Duodenal mucosa (tissue), 2 donors: Measurements from ENCODE around the gene TRIM10.

Experiments
- H3K27ac ChIP-seq: one replicate; pipeline ENCODE4 v1.7.0; 2013; ENCODE audit warnings: low read depth, low read length
- H3K27me3 ChIP-seq, 2 donors: one replicate each; pipeline ENCODE4 v1.7.0; 2013; ENCODE audit warnings: low read length in 2 of 2, control low read depth in 1 of 2; ENCODE audit not compliant: insufficient read depth in 2 of 2, control insufficient read depth in 1 of 2
- H3K36me3 ChIP-seq, 2 donors: one replicate each; pipeline ENCODE4 v1.7.0; 2013; ENCODE audit warnings: low read length in 2 of 2, control low read depth in 1 of 2; ENCODE audit not compliant: insufficient read depth in 2 of 2, control insufficient read depth in 1 of 2
- H3K4me1 ChIP-seq, 2 donors: one replicate each; pipeline ENCODE4 v1.7.0; 2013; ENCODE audit warnings: low read length in 2 of 2, control low read depth in 1 of 2; ENCODE audit not compliant: insufficient read depth in 2 of 2, control insufficient read depth in 1 of 2
- H3K4me3 ChIP-seq, 2 donors: one replicate each; pipeline ENCODE4 v1.7.0; 2013; ENCODE audit warnings: low read length in 2 of 2, low read depth in 1 of 2
- H3K9ac ChIP-seq, 2 donors: one replicate each; pipeline ENCODE4 v1.7.0; 2013; ENCODE audit warnings: low read length in 2 of 2, low read depth in 1 of 2
- H3K9me3 ChIP-seq, 2 donors: one replicate each; pipeline ENCODE4 v1.7.0; 2013; ENCODE audit warnings: low read length in 2 of 2, control low read depth in 1 of 2; ENCODE audit not compliant: control insufficient read depth in 1 of 2

Gene TRIM10

GRCh38 chr6:30162265-30163089 lies 1.5 kb upstream of the TRIM10 start:
- Histone ChIP-seq H3K27me3 (peaks cover 0 to 2% of the 10 kb centered on the region in 2 donors), H3K4me3 (peak overlapping the region; percentile 85 to 88), H3K9ac (no peak overlapping the region), H3K27ac (peak overlapping the region; percentile 71), H3K36me3 (peaks cover 0 to 9% of the 10 kb centered on the region in 2 donors), H3K9me3 (no peaks in the 10 kb centered on the region), H3K4me1 (peaks cover 0 to 9% of the 10 kb centered on the region in 2 donors)

- peaks cover 14 to 25% of the 10 kb centered on the region in 2 donors for H3K4me1 ChIP-seq
- no peaks in the 10 kb centered on the region for H3K36me3 ChIP-seq
- H3K27me3 ChIP-seq: no peaks in the 10 kb centered on the region
- no peak overlapping the region for H3K9ac ChIP-seq
- H3K9me3 ChIP-seq: no peaks in the 10 kb centered on the region
- H3K4me3 ChIP-seq: no peak overlapping the region
- H3K27ac ChIP-seq: no peak overlapping the region
Observed at GRCh38 chr6:30160008-30160784, 815 bp downstream of the TRIM10 start.

DNA sequence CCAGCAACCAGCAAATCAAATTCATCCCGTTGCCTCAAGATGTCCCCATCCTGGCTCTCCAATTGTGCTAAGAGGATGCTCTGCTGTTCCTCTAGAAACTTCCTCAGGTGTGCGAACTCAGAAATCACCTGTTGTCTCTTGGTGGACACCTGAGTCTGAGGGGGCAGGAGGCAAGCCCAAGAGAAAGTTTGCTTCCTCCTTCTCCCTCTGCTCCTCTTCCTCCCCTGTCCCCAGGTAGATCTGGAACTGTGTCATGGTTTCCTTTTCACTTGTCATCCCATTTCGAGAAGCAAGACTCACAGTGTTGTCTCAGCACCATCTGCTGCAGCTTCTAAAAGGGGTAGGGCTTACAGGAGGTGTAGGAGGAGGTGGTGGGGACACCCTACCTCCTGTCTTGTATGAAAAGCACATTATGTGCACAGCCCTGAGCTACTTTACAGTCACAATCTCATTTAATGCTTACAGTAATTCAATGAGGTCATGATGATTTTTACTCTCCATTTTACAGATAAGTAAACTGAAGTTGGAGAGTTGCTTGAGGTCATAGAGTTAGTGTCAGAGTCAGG lies 2.5 kb downstream of the TRIM10 start:
- Histone ChIP-seq H3K4me1 (peaks cover 26 to 33% of the 10 kb centered on the region in 2 donors), H3K4me3 (no peak overlapping the region), H3K27ac (no peak overlapping the region), H3K36me3 (no peaks in the 10 kb centered on the region), H3K9me3 (no peaks in the 10 kb centered on the region), H3K27me3 (no peaks in the 10 kb centered on the region), H3K9ac (no peak overlapping the region)

GRCh38 chr6:30157999-30158398 lies 3.0 kb downstream of the TRIM10 start:
- Histone ChIP-seq H3K36me3 (no peaks in the 10 kb centered on the region), H3K4me3 (no peak overlapping the region), H3K27me3 (no peaks in the 10 kb centered on the region), H3K4me1 (peaks cover 28 to 33% of the 10 kb centered on the region in 2 donors), H3K9me3 (no peaks in the 10 kb centered on the region), H3K9ac (no peak overlapping the region), H3K27ac (no peak overlapping the region)

DNA sequence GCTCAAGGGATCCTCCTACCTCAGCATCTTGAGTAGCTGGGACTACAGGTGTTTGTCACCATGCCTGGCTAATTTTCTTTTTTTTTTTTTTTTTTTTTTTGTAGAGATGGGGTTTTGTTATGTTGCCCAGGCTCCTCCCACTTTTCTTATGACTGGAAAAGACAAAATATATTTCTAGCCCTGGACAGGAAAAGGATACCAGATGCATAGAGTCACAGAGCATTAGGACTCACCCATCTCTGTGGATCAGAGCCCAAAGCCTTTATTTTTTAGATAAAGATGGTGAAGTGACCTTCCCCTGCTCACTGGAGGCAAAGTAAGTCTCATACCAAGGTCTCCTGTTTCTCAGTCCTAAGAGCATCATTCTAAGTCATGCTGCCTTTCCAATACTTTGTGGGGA lies 3.4 kb downstream of the TRIM10 start:
- H3K9ac ChIP-seq: no peak overlapping the region
- no peaks in the 10 kb centered on the region for H3K36me3 ChIP-seq
- no peaks in the 10 kb centered on the region for H3K27me3 ChIP-seq
- H3K9me3 ChIP-seq: no peaks in the 10 kb centered on the region
- H3K4me3 ChIP-seq: no peak overlapping the region
- peaks cover 28 to 33% of the 10 kb centered on the region in 2 donors for H3K4me1 ChIP-seq
- no peak overlapping the region for H3K27ac ChIP-seq

DNA sequence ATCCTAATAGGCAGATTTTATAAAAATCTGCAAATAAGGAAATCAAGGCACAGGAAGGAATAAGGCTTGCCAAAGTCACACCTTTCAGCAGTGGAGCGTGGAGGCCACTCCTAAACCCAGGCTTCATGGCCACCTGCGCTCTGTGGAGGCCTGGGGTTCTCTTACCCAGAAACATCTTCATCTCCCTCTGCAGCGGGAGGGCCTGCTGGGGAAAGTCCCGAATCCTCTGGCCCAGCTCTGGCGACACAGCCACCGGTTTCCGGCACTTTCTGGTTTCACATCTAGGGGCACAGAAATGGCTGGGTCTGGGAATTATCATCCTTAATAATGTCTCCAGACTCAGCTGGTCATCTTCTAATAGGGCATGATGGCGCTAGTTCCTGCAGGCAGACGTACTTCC lies 4.2 kb downstream of the TRIM10 start:
- H3K27ac ChIP-seq: no peak overlapping the region
- no peak overlapping the region for H3K4me3 ChIP-seq
- no peaks in the 10 kb centered on the region for H3K36me3 ChIP-seq
- H3K27me3 ChIP-seq: no peaks in the 10 kb centered on the region
- no peaks in the 10 kb centered on the region for H3K9me3 ChIP-seq
- H3K4me1 ChIP-seq: peaks cover 28 to 29% of the 10 kb centered on the region in 2 donors
- H3K9ac ChIP-seq: no peak overlapping the region

DNA sequence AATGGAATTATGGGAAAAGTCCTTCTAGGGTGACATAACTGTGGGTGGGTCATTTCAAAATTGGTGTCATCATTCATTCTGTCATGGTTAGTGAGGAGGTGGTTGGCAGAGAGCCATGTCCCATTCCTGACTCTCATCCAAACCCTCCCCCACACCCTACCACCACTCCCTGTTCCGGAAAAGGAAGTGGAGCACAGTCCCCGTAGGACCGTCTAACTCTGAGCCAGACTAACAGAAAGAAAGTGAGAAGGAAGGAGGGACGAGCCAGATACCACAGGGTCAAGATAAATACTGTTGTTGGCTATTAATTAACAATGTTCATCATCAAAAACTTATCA lies 4.8 kb downstream of the TRIM10 start:
- Histone ChIP-seq H3K9ac (no peak overlapping the region), H3K4me3 (no peak overlapping the region), H3K9me3 (no peaks in the 10 kb centered on the region), H3K36me3 (no peaks in the 10 kb centered on the region), H3K27ac (no peak overlapping the region), H3K4me1 (peaks cover 28 to 29% of the 10 kb centered on the region in 2 donors), H3K27me3 (no peaks in the 10 kb centered on the region)

DNA sequence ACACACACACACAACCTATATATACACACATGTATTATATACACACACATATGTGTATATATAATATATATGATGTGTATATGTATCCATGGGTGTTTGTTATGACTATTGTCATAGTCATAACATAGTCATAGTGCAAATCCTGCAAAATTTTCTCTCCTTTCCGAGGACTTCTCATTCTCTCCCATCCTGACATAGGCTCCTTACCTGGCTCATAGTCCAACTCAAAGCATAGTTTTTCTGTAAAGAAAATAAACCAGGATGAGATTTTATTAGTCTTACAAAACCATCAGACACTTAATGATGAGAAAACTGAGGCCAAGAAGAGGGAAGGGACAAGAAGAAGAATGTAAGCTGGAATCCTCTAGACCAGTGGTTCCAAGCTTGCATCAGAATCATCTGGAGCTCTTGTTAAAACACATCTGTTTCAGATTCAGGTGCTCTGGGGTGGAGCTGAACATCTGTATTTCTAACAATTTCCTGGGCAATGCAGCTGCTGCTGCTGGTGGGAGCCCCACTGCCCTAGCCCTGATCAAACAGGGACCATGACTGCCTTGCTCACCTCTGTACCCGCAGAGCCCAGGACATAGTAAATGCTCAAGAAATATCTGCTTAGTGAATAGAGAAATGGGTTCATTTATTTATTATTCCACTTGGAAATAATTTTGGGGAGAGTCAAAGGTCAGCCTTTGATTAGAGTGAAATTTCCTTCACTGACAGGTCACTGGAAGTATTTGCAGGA lies 5.3 kb downstream of the TRIM10 start:
- no peak overlapping the region for H3K4me3 ChIP-seq
- no peaks in the 10 kb centered on the region for H3K36me3 ChIP-seq
- H3K9me3 ChIP-seq: no peaks in the 10 kb centered on the region
- H3K27ac ChIP-seq: peak overlapping the region; percentile 11
- peaks cover 28 to 29% of the 10 kb centered on the region in 2 donors for H3K4me1 ChIP-seq
- H3K27me3 ChIP-seq: no peaks in the 10 kb centered on the region
- peak overlapping the region in 1 of 2 donors; percentile 39 for H3K9ac ChIP-seq

GRCh38 chr6:30154709-30155519 lies 6.1 kb downstream of the TRIM10 start:
- Histone ChIP-seq H3K4me3 (peak overlapping the region; percentile 25 to 45), H3K27ac (peak overlapping the region; percentile 61), H3K9ac (peak overlapping the region; percentile 12 to 59), H3K36me3 (no peaks in the 10 kb centered on the region), H3K4me1 (peaks cover 28 to 29% of the 10 kb centered on the region in 2 donors), H3K27me3 (no peaks in the 10 kb centered on the region), H3K9me3 (no peaks in the 10 kb centered on the region)
